NT2/D1 (cell line): ENCODE measurements around the gene OR56A5.

Source experiments
- DNase-seq: peaks from one replicate; pipeline ENCODE4 v3.0.0-alpha.2; 2011; ENCODE audit warnings: low read depth, low spot score
- H3K27me3 ChIP-seq: 2 replicates; pipeline ENCODE4 v1.6.0; 2011; ENCODE audit warnings: mild to moderate bottlenecking; ENCODE audit not compliant: insufficient read length, insufficient read depth
- H3K36me3 ChIP-seq: 2 replicates; pipeline ENCODE4 v1.6.1; 2011; ENCODE audit warnings: mild to moderate bottlenecking, low read length, mixed read lengths; ENCODE audit not compliant: insufficient read depth, insufficient read length
- H3K4me1 ChIP-seq: 2 replicates; pipeline ENCODE4 v1.5.1; 2011; ENCODE audit not compliant: insufficient read depth, insufficient read length
- H3K4me3 ChIP-seq: 2 replicates; pipeline ENCODE4 v1.5.1; 2011; ENCODE audit warnings: low read depth; ENCODE audit not compliant: insufficient read length
- H3K9ac ChIP-seq: 2 replicates; pipeline ENCODE4 v1.6.0; 2011; ENCODE audit warnings: low read depth; ENCODE audit not compliant: insufficient read length
- H3K9me3 ChIP-seq: 2 replicates; pipeline ENCODE4 v1.5.1; 2011; ENCODE audit warnings: mild to moderate bottlenecking, low read length; ENCODE audit not compliant: insufficient read depth
- SUZ12 ChIP-seq: IDR thresholded peaks from 2 replicates; pipeline ENCODE4 v1.6.1; 2011; ENCODE audit not compliant: insufficient read length, insufficient read depth; ENCODE audit errors: extremely low read depth
- YY1 ChIP-seq: IDR thresholded peaks from 2 replicates; pipeline ENCODE4 v1.6.1; 2011; ENCODE audit not compliant: insufficient read length, insufficient read depth
- ZNF274 ChIP-seq: IDR thresholded peaks from 2 replicates; pipeline ENCODE4 v1.6.1; 2011; ENCODE audit warnings: mild to moderate bottlenecking, low read depth, low read length

The OR56A5 gene, protein sequence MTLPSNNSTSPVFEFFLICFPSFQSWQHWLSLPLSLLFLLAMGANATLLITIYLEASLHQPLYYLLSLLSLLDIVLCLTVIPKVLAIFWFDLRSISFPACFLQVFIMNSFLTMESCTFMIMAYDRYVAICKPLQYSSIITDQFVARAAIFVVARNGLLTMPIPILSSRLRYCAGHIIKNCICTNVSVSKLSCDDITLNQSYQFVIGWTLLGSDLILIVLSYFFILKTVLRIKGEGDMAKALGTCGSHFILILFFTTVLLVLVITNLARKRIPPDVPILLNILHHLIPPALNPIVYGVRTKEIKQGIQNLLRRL

DNA sequence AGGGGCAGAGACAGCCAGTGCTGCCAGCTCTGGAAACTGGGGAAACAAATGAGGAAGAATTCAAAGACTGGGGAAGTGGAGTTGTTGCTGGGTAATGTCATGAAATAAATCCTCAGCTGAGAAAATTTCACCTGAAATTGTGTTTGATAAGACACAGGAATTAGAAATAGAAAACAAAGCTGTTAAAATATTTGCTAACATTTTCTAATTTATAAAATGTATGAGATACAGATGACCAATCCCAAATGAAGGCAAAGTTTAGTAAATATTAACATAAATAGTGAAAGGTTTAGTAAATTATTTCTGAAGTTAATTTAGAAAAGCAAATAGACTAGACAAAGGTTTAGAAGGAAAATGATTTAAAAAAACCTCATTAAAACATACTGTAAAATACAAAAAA lies at the start of gene OR56A5:
TSS of gene OR56A5 (minus strand) at position 101 of the 400 bp plus-strand sequence. CDS start at position 101, 0 bp downstream.
- Histone ChIP-seq H3K27me3 (no peaks in the 10 kb centered on the region), H3K9ac (no peak within 1 kb of the TSS), H3K4me1 (no peaks in the 10 kb centered on the region), H3K9me3 (peaks cover 10% of the 10 kb centered on the region), H3K36me3 (no peaks in the 10 kb centered on the region), H3K4me3 (no peak within 1 kb of the TSS)
- TF ChIP-seq SUZ12 = no peak
- no peak for TF ChIP-seq ZNF274
- TF ChIP-seq YY1 = no peak
- DNase-seq = no peak

DNA sequence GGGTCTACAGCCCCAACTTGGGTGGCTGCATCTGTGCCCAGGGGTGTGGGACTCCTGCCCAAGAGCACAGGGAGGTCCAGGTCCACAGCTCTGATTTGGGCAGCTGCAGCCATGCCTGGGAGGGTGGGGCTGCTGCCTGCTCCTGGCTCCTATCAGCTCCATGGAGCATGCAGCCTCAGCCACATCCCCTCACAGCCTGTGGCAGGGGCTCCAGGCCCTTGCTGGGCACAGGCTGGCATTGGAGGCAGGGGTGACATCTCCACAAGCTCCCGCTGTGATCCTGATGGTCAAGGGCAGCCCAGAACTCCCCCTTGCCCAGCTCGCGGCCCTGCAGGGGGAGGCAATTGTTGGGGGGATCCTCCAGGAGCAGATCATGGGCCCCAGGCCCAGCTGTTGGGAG lies 44.7 kb upstream of the OR56A5 start:
- no peak for DNase-seq
- H3K27me3 ChIP-seq = no peaks in the 10 kb centered on the region
- H3K9me3 ChIP-seq = peaks cover 3% of the 10 kb centered on the region; the same call in 1 of the 2 replicates
- no peak for TF ChIP-seq SUZ12
- TF ChIP-seq ZNF274 = no peak
- TF ChIP-seq YY1 = no peak
- no peak overlapping the region for H3K4me3 ChIP-seq
- H3K36me3 ChIP-seq = no peaks in the 10 kb centered on the region
- no peak overlapping the region for H3K9ac ChIP-seq
- no peaks in the 10 kb centered on the region for H3K4me1 ChIP-seq

DNA sequence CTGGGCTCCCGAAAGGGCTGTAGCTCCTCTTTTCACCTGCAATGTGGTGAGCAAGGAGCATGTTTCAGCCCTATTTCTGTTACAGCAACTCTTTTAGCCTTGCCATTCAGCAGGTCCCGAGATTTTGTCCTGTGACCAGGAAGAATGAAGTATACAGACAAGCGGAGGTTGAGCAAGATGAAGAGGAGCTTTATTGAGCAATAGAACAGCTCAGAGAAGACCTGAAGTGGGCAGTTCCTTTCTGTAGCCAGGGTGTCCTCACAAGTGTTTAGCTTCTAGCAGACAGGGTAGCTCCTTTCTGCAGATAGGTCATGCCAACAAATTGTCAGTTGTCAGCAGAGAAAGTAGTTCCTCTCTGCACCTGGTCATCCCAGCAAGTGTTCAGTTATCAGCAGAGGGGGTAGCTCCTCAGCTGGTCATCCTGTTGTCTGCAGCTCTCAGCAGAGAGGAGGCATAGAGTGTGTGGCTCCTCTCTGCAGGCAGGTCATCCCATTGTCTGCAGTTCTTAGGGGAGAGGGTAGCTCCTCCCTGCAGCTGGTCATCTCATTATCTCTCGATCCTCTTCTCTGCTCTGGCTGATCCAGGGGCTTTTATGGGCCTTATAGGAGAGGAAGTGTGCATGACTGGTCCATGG lies 43.9 kb upstream of the OR56A5 start:
- Histone ChIP-seq H3K4me1 (no peaks in the 10 kb centered on the region), H3K36me3 (no peaks in the 10 kb centered on the region), H3K9ac (no peak overlapping the region), H3K9me3 (peaks cover 3% of the 10 kb centered on the region; the same call in 1 of the 2 replicates), H3K27me3 (no peaks in the 10 kb centered on the region), H3K4me3 (no peak overlapping the region)
- DNase-seq = no peak
- TF ChIP-seq SUZ12 (no peak), ZNF274 (no peak), YY1 (no peak)

DNA sequence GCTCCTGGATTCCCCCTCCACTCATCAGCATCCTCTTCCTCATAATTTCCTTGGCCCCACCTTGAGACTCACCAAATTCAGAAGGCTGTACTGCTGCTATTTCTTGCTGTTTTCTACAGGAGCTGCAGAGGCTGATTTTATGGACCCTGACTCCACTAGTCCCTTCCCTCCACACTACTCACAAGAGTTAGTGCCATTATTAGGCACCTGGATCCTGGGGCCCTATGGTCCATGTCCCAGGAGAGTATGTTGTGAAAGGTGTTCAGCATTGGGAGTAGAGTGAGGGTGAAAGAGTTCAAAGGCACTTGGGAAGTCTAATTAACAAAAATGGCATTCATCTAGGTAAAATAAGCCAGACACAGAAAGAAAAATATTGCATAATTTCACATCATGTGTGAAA lies 38.6 kb upstream of the OR56A5 start, which contains the start of gene OR56A4:
TSS of gene OR56A4 (minus strand) at position 101 of the 400 bp plus-strand sequence. CDS start 3,954 bp downstream, outside the sequence.
- Histone ChIP-seq H3K27me3 (no peaks in the 10 kb centered on the region), H3K4me1 (no peaks in the 10 kb centered on the region), H3K9ac (no peak within 1 kb of the TSS), H3K36me3 (no peaks in the 10 kb centered on the region), H3K9me3 (no peaks in the 10 kb centered on the region), H3K4me3 (no peak within 1 kb of the TSS)
- TF ChIP-seq YY1 (no peak), SUZ12 (no peak), ZNF274 (no peak)
- no peak for DNase-seq

DNA sequence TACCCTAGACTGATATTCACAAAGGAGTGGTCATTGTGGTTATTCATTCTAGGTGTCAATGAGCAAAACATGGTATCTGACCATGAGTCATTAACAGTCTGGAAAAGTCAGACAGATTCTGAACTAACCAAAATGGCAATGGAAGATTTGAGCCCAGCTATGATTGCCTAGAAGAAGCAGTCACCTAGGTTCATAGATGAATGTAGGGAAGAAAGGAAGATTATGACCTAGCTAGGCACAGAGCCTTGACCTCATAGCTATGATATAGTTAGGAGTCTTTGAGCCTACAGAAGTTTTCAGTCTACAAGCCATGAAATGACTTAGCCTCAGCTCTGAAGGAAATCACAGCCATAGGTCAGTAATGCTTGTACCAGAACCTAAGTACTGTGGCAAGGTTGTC lies 38.1 kb upstream of the OR56A5 start:
- Histone ChIP-seq H3K36me3 (no peaks in the 10 kb centered on the region), H3K4me3 (no peak overlapping the region), H3K9ac (no peak overlapping the region), H3K4me1 (no peaks in the 10 kb centered on the region), H3K9me3 (no peaks in the 10 kb centered on the region), H3K27me3 (no peaks in the 10 kb centered on the region)
- DNase-seq = no peak
- TF ChIP-seq SUZ12 (no peak), ZNF274 (no peak), YY1 (no peak)

DNA sequence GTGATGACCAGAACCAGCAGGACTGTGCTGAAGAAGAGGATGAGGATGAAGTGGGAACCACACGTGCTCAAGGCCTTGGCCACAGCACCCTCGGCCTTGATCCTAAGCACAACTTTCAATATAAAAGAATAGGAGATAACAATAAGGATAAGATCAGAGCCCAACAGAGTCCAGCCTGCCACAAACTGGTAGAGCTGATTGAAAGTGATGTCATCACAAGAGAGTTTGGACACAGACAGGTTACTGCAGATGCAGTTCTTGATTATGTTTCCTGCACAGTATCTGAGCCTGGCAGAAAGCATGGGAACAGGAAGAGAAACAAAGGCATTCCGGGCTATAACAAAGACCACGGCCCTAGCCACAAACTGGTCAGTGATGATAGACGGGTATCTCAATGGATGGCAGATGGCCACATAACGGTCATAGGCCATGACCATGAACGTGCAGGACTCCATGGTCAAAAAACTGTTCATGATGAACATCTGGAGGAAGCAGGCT lies 34.0 kb upstream of the OR56A5 start:
- Histone ChIP-seq H3K4me3 (no peak overlapping the region), H3K27me3 (no peaks in the 10 kb centered on the region), H3K36me3 (no peaks in the 10 kb centered on the region), H3K4me1 (no peaks in the 10 kb centered on the region), H3K9me3 (no peaks in the 10 kb centered on the region), H3K9ac (no peak overlapping the region)
- no peak for DNase-seq
- TF ChIP-seq SUZ12 = no peak
- TF ChIP-seq YY1 = no peak
- TF ChIP-seq ZNF274 = no peak

DNA sequence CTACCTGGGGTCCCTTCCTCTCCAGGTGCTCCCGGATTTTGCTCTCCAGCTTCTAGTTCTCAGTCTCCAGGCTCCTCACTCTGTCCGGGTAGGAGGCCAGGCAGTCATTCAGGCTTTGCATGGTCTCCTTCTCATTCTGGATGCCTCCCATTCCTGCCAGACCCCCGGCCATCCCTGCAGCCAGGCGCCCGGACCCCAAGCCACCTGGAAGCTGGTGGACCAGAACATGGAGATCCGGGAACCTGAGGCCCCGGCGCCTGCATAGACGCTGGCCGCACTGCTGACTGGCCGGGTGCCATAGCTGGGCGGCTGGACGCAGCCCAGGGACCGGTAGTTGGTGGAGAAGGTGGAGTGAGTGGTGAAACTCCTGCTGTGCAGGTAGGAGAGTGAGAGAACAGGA lies 26.5 kb upstream of the OR56A5 start:
- TF ChIP-seq SUZ12 (no peak), ZNF274 (no peak), YY1 (no peak)
- Histone ChIP-seq H3K4me1 (no peaks in the 10 kb centered on the region), H3K9ac (no peak overlapping the region), H3K9me3 (no peaks in the 10 kb centered on the region), H3K4me3 (no peak overlapping the region), H3K27me3 (no peaks in the 10 kb centered on the region), H3K36me3 (no peaks in the 10 kb centered on the region)
- DNase-seq = no peak
